Left lung (tissue), 10 donors: ENCODE results near the gene ZNF598. TPM values are rescaled to one million over a fixed set of nuclear protein-coding genes. Genes with fewer than 3 reads are reported as not detected.
A peak's percentile ranks its signal among the peaks of the same experiment; 100 is the strongest.

Experiments
- ATAC-seq: fragments of 200-7000 bp; cut with Tn5 transposase; one replicate; pipeline ENCODE4 v1.9.1; 2020; ENCODE audit warnings: moderate library complexity
- DNase-seq, 4 donors: peaks; one replicate each; pipeline ENCODE4 v3.0.0-alpha.2; 2013 to 2020
- H3K27ac ChIP-seq, 2 donors: fragments of 200-600 bp; sonication (generic) in 1 of 2; one replicate each; pipeline versions ENCODE4 v1.5.0 to v1.8.0; 2020 to 2021
- H3K27me3 ChIP-seq, 2 donors: fragments of 200-600 bp; sonication (generic) in 1 of 2; one replicate each; pipeline versions ENCODE4 v1.5.0 to v1.8.0; 2020 to 2021
- H3K36me3 ChIP-seq, 2 donors: fragments of 200-600 bp; sonication (generic) in 1 of 2; one replicate each; pipeline versions ENCODE4 v1.5.0 to v1.8.0; 2020 to 2021
- H3K4me1 ChIP-seq, 2 donors: fragments of 200-600 bp; one replicate each; pipeline ENCODE4 v1.8.0; 2021
- H3K4me3 ChIP-seq, 2 donors: fragments of 200-600 bp; sonication (generic) in 1 of 2; one replicate each; pipeline versions ENCODE4 v1.5.0 to v1.8.0; 2020 to 2021; ENCODE audit warnings: mild to moderate bottlenecking in 1 of 2
- H3K9me3 ChIP-seq, 2 donors: fragments of 200-600 bp; sonication (generic) in 1 of 2; one replicate each; pipeline versions ENCODE4 v1.5.0 to v1.8.0; 2020 to 2021
- CTCF ChIP-seq, 2 donors: fragments of 200-600 bp; sonication (generic) in 1 of 2; IDR thresholded peaks; one replicate each; pipeline versions ENCODE4 v1.5.0 to v1.8.0; 2021; ENCODE audit warnings: antibody characterized with exemption in 2 of 2
- intact Hi-C, 2 donors: fragments of 100-400 bp; cut with DNase I; formaldehyde crosslinking; loops; one replicate each; pipeline versions ENCODE4 v1.11.2 to v1.14.2; 2022
- polyA plus RNA-seq, 6 donors: library from polyadenylated mRNA; unstranded; fragments of 120-200 nt; gene quantifications; one replicate each; pipeline ENCODE4 v1.2.1, GENCODE V29; 2013; ENCODE audit not compliant: insufficient read length in 6 of 6
- total RNA-seq, 2 donors: library from RNA; stranded (reverse); fragmentation: NEBNext Ultra II Directional; extraction: Animal tissue kit (Norgen Biotek cat#: 25700); gene quantifications; one replicate each; pipeline ENCODE4 v1.2.1, GENCODE V29; 2021
- donor health status: DM: no; HTN: yes; CAD: no.
- donor health status: DM: no; HTN: no; CAD: no.

Gene ZNF598
- total and polyA plus RNA-seq, 8 donors: 15.2 to 45.9 (median 23.1) TPM

DNA sequence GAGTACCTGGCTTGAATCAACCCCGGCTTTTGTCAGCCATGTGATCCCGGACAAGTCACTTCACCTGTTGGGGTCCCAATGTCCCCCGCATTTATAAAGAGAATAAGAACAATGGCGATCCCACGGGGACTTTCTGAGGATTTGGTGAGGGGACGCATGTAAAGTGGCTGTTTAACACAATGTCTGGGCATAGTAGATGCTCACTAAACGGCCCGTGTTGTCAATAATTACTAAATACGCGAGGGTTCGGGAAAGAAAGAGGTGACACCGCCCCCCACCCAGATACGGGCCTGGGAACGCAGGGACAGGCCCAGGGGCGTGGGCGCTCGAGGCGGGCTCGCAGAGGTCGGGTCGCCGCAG is 18.1 kb downstream of the ZNF598 start:
- H3K27ac ChIP-seq: peak overlapping the region in 1 of 2 donors; percentile 66
- peaks cover 17 to 37% of the 10 kb centered on the region in 2 donors for H3K4me1 ChIP-seq
- peak overlapping the region; percentile 38 to 46 for H3K4me3 ChIP-seq
- H3K9me3 ChIP-seq: peaks cover 0 to 5% of the 10 kb centered on the region in 2 donors
- no peak for TF ChIP-seq CTCF (IDR thresholded peaks at IDR 0.05)
- peaks cover 29 to 41% of the 10 kb centered on the region in 2 donors for H3K27me3 ChIP-seq
- H3K36me3 ChIP-seq: peaks cover 0 to 8% of the 10 kb centered on the region in 2 donors
- DNase-seq (no peak), ATAC-seq (no peak)
- intact Hi-C loops: no loop called here

DNA sequence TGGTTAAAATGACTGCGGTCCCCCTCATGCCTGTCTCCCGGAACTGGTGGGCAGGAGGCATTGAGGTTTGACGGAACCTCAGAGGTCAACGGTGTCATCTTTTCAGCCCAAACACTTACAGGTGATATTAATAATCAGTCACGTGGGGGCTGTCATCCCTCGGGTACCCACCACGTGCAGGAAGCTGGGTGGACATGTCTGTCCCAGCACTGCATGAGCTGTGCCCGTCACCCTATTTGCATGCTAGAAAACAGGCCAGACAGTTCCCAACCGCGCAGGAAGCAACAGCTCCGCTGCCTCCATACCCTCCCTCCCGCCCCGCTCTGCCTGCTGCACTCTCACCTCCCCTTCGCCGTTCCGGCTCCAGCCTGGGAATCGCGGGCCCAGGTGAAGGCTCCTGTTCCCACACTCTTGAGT is 18.5 kb downstream of the ZNF598 start:
- ATAC-seq: peak; percentile 2
- Histone ChIP-seq H3K9me3 (peaks cover 0 to 5% of the 10 kb centered on the region in 2 donors), H3K4me1 (peaks cover 17 to 37% of the 10 kb centered on the region in 2 donors), H3K27me3 (peaks cover 29 to 41% of the 10 kb centered on the region in 2 donors), H3K4me3 (peak overlapping the region in 1 of 2 donors; percentile 46), H3K27ac (no peak overlapping the region), H3K36me3 (peaks cover 0 to 13% of the 10 kb centered on the region in 2 donors)
- no peak for TF ChIP-seq CTCF (IDR thresholded peaks at IDR 0.05)
- intact Hi-C loops: no loop called here
- DNase-seq: peak in 1 of 4 donors; percentile 79

DNA sequence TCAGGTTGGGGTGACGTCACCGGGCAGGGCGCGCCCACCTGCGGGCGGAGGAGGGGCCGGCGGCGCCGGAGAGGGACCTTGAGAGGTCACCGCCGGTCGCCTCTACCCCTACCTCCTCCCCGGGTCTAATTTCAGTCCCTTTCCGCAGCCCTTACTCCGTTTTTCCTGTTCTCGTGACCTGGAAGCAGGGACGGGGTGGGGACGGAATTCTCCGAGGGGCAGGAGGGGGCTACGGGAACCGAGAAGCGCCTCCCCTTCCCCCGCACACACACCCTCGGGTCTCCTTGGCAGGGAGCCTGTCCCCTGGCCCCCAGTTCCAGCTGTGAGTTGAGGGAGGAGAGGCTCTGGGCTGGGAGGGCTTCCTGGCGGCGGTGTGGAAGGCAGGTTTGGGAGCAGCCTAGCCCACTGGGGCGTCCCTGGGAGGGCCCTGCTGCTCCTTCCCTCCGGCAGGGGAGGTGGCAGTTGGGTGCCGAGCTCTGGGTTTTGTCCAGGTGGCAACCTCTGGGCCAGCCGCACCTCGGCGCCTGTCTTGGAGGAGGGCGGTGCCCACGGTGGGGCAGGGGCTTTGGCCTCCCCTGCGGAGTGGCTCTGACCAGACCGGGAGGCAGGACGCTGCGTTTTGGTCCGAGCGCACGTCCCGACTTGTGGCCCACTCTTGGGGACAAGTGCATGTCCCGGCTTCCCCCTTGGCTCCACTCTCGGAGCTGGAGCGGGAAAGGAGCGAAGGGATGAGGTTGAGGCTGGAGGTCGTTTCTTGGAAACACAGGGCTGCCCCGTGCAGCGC is 19.1 kb downstream of the ZNF598 start:
- Histone ChIP-seq H3K27ac (no peak overlapping the region), H3K4me3 (peak overlapping the region in 1 of 2 donors; percentile 16), H3K9me3 (peaks cover 0 to 5% of the 10 kb centered on the region in 2 donors), H3K4me1 (peaks cover 18 to 41% of the 10 kb centered on the region in 2 donors), H3K27me3 (peaks cover 29 to 41% of the 10 kb centered on the region in 2 donors), H3K36me3 (peaks cover 0 to 19% of the 10 kb centered on the region in 2 donors)
- intact Hi-C loops: no loop called here
- DNase-seq: peak in 2 of 4 donors; percentile 32 to 79
- TF ChIP-seq CTCF (IDR thresholded peaks at IDR 0.05): no peak
- ATAC-seq: peak; percentile 5

DNA sequence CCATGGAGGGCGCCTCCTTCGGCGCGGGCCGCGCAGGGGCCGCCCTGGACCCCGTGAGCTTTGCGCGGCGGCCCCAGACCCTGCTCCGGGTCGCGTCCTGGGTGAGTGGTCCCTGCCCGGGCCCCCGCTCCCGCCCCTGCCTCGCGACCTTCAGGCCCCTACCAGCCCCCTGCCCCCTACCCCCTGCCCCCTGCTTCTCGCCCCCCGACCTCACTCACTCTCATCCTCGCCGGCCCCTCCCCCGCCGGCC is 19.6 kb downstream of the ZNF598 start:
- DNase-seq (no peak), ATAC-seq (no peak)
- Histone ChIP-seq H3K36me3 (peaks cover 0 to 24% of the 10 kb centered on the region in 2 donors), H3K4me3 (peak overlapping the region in 1 of 2 donors; percentile 16), H3K27me3 (peaks cover 29 to 41% of the 10 kb centered on the region in 2 donors), H3K4me1 (peaks cover 23 to 46% of the 10 kb centered on the region in 2 donors), H3K9me3 (peaks cover 0 to 5% of the 10 kb centered on the region in 2 donors), H3K27ac (no peak overlapping the region)
- intact Hi-C loops: no loop called here
- no peak for TF ChIP-seq CTCF (IDR thresholded peaks at IDR 0.05)

- intact Hi-C loops: no loop called here
- H3K36me3 ChIP-seq: peaks cover 0 to 24% of the 10 kb centered on the region in 2 donors
- peaks cover 28 to 52% of the 10 kb centered on the region in 2 donors for H3K4me1 ChIP-seq
- DNase-seq (peak in 1 of 4 donors; percentile 80), ATAC-seq (no peak)
- TF ChIP-seq CTCF (IDR thresholded peaks at IDR 0.05): no peak
- H3K27me3 ChIP-seq: peaks cover 29 to 41% of the 10 kb centered on the region in 2 donors
- H3K27ac ChIP-seq: no peak within 1 kb of the TSS
- peak within 1 kb of the TSS in 1 of 2 donors; percentile 16 for H3K4me3 ChIP-seq
- peaks cover 0 to 5% of the 10 kb centered on the region in 2 donors for H3K9me3 ChIP-seq
Observed at GRCh38 chr16:1989209-1990100, 20.2 kb downstream of the ZNF598 start, which contains the start of gene SYNGR3. Gene SYNGR3 (plus strand): TSS chr16:1989970. CDS start chr16:1990103, 133 bp downstream.
